ENCODE measurements around the gene NUMA1.

DNA sequence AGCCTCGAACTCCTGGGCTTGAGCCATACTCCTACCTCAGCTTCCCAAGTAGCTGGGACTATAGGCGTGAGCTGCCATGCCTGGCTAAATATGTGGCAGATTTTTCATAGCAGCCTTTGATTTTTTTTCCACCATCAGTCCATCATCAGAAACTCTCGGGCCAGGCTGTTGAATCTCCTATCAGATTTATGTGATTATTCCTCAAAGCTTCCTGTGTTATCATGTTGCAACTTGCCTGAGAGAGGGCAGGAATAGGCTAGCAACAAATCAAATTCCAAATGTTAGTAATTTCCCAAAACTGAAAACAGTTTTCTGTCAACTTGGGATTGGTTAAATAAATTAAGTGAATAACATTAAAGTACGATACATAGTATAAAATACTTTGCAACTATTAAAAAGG is 3.7 kb upstream of the NUMA1 start:
- TF ChIP-seq REST (IDR thresholded peaks at IDR 0.05; ENCODE audit: insufficient replicate concordance, low read depth): no peak
- TF ChIP-seq CTCF (IDR thresholded peaks at IDR 0.05; ENCODE audit: insufficient read depth, low read length): no peak

All from HL-60 (cell line).